ENCODE data around the gene WBP2NL. TPM values are rescaled to one million over a fixed set of nuclear protein-coding genes. Genes with fewer than 3 reads are reported as not detected.

The WBP2NL gene
- total and polyA plus RNA-seq, 4 donors: 0.12 to 0.50 (median 0.25) TPM

DNA sequence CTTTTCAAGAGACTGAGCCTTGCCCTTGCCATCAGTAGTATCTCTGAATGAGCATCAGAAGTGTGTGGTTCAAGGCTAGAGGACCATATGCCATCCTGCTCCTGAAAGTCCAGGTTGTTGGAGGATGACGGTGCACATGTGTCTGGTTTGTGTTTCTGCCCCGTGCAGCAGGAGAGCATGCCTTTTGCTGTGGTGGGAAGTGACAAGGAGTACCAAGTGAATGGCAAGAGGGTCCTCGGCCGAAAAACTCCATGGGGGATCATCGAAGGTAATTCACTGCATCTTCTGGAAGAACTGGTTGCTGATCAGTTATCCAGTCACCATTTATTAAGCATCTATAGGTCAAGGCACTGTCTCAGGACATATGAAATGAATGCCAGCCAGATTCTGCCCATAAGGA is 6.1 kb upstream of the WBP2NL start (continued):
- TF ChIP-seq, protein P1, sequence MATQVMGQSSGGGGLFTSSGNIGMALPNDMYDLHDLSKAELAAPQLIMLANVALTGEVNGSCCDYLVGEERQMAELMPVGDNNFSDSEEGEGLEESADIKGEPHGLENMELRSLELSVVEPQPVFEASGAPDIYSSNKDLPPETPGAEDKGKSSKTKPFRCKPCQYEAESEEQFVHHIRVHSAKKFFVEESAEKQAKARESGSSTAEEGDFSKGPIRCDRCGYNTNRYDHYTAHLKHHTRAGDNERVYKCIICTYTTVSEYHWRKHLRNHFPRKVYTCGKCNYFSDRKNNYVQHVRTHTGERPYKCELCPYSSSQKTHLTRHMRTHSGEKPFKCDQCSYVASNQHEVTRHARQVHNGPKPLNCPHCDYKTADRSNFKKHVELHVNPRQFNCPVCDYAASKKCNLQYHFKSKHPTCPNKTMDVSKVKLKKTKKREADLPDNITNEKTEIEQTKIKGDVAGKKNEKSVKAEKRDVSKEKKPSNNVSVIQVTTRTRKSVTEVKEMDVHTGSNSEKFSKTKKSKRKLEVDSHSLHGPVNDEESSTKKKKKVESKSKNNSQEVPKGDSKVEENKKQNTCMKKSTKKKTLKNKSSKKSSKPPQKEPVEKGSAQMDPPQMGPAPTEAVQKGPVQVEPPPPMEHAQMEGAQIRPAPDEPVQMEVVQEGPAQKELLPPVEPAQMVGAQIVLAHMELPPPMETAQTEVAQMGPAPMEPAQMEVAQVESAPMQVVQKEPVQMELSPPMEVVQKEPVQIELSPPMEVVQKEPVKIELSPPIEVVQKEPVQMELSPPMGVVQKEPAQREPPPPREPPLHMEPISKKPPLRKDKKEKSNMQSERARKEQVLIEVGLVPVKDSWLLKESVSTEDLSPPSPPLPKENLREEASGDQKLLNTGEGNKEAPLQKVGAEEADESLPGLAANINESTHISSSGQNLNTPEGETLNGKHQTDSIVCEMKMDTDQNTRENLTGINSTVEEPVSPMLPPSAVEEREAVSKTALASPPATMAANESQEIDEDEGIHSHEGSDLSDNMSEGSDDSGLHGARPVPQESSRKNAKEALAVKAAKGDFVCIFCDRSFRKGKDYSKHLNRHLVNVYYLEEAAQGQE (IDR thresholded peaks at IDR 0.05): no peak
- TF ChIP-seq TAF1 (conservative IDR thresholded peaks at IDR 0.05): no peak

DNA sequence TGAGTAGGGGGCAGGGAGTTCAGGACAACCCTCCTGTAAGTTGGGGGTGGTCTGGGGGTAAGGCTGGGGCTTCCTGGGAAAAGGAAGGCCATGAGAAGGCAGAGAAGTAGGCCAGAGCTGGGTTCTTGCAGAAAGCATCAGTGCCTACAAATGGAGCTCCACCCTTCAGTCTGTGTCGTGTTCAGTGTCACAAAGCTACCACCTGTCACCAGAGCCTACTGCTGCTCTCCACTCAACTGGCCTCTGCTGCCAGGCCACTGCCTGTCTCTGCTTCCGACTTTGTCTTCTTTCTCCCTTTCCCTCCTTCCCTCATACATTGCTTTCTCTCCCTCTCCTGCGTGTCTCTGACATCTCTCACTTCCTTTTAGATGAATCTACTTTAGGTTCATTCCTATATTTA is 3.4 kb upstream of the WBP2NL start:
- H3K36me3 ChIP-seq (ENCODE audit: control insufficient read depth in 4 of 4, insufficient read depth in 3 of 4, low read depth in 1 of 4, low read length in 3 of 4): no peaks in the 10 kb centered on the region
- no peak overlapping the region for H3K27ac ChIP-seq (ENCODE audit: low read depth in 1 of 2, low read length in 2 of 2)
- H3K9ac ChIP-seq (ENCODE audit: low read depth in 1 of 2, low read length in 2 of 2): no peak overlapping the region
- no peaks in the 10 kb centered on the region for H3K27me3 ChIP-seq (ENCODE audit: control insufficient read depth in 4 of 4, insufficient read depth in 4 of 4, low read length in 3 of 4)
- no peak for TF ChIP-seq EGR1 (IDR thresholded peaks at IDR 0.05; ENCODE audit: low read depth in 2 of 2)
- no peak overlapping the region for H3K4me3 ChIP-seq (ENCODE audit: low read depth in 1 of 3, low read length in 3 of 3)
- no peaks in the 10 kb centered on the region for H3K9me3 ChIP-seq (ENCODE audit: control insufficient read depth in 4 of 4, low read length in 3 of 4)
- WGBS: 77% methylated on average over 3 of the region's 3 CpGs
- H3K4me1 ChIP-seq (ENCODE audit: control insufficient read depth in 4 of 4, insufficient read depth in 4 of 4, low read length in 3 of 4): peaks cover 3 to 9% (median 7%) of the 10 kb centered on the region in 4 donors
- no peak for DNase-seq (ENCODE audit: low spot score)

DNA sequence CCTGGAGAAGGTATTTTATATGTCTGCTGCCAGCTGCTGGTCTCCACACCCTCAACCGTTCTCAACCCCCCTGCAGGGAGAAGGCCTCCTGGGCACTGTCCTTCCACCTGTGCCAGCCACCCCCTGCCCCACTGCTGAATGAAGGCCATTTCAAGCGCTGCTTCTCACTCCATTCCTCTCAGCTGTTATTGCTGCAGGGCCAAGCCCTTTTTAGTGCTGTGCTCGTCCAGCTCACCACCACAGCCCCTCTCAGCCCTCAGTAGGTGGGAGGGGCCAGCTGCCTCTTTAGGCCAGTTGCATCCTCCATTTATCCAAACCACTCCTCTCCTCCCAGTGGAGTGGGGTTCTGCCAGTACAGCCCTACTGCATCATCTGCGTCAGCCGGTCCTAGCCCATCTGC is 1.8 kb upstream of the WBP2NL start:
- no peak for DNase-seq (ENCODE audit: low spot score)
- Histone ChIP-seq H3K9ac (ENCODE audit: low read depth in 1 of 2, low read length in 2 of 2) (no peak overlapping the region), H3K4me3 (ENCODE audit: low read depth in 1 of 3, low read length in 3 of 3) (no peak overlapping the region), H3K4me1 (ENCODE audit: control insufficient read depth in 4 of 4, insufficient read depth in 4 of 4, low read length in 3 of 4) (peaks cover 3 to 9% (median 7%) of the 10 kb centered on the region in 4 donors), H3K27me3 (ENCODE audit: control insufficient read depth in 4 of 4, insufficient read depth in 4 of 4, low read length in 3 of 4) (no peaks in the 10 kb centered on the region), H3K27ac (ENCODE audit: low read depth in 1 of 2, low read length in 2 of 2) (no peak overlapping the region), H3K36me3 (ENCODE audit: control insufficient read depth in 4 of 4, insufficient read depth in 3 of 4, low read depth in 1 of 4, low read length in 3 of 4) (peaks cover 0 to 1% (median 0%) of the 10 kb centered on the region in 4 donors), H3K9me3 (ENCODE audit: control insufficient read depth in 4 of 4, low read length in 3 of 4) (no peaks in the 10 kb centered on the region)
- WGBS: 89% methylated on average over 5 of the region's 5 CpGs
- TF ChIP-seq HNF4A (conservative IDR thresholded peaks at IDR 0.05) (no peak), EGR1 (IDR thresholded peaks at IDR 0.05; ENCODE audit: low read depth in 2 of 2) (no peak), JUND (IDR thresholded peaks at IDR 0.05) (no peak), RXRA (IDR thresholded peaks at IDR 0.05) (no peak), FOXA1 (IDR thresholded peaks at IDR 0.05) (no peak), NR2F2 (IDR thresholded peaks at IDR 0.05) (no peak), TAF1 (conservative IDR thresholded peaks at IDR 0.05) (no peak)
- TF ChIP-seq, protein P2, sequence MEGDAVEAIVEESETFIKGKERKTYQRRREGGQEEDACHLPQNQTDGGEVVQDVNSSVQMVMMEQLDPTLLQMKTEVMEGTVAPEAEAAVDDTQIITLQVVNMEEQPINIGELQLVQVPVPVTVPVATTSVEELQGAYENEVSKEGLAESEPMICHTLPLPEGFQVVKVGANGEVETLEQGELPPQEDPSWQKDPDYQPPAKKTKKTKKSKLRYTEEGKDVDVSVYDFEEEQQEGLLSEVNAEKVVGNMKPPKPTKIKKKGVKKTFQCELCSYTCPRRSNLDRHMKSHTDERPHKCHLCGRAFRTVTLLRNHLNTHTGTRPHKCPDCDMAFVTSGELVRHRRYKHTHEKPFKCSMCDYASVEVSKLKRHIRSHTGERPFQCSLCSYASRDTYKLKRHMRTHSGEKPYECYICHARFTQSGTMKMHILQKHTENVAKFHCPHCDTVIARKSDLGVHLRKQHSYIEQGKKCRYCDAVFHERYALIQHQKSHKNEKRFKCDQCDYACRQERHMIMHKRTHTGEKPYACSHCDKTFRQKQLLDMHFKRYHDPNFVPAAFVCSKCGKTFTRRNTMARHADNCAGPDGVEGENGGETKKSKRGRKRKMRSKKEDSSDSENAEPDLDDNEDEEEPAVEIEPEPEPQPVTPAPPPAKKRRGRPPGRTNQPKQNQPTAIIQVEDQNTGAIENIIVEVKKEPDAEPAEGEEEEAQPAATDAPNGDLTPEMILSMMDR (IDR thresholded peaks at IDR 0.05; ENCODE audit: low read depth, low read length, missing input control): no peak

DNA sequence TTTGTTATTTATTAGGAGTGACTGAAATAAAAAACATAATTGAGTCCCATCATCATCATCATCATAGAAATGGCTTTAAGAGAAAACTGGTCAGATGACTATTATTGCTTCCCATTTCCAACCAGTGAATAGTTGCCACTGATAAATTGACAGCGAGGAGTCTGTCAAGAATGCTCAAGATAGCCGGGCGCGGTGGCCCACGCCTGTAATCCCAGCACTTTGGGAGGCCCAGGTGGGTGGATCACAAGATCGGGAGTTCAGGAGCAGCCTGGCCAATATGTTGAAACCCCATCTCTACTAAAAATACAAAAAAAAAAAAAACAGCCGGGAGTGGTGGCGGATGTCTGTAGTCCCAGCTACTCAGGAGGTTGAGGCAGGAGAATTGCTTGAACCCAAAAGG is 1.9 kb downstream of the WBP2NL start:
- H3K36me3 ChIP-seq (ENCODE audit: control insufficient read depth in 4 of 4, insufficient read depth in 3 of 4, low read depth in 1 of 4, low read length in 3 of 4): peaks cover 0 to 1% (median 0%) of the 10 kb centered on the region in 4 donors
- H3K9ac ChIP-seq (ENCODE audit: low read depth in 1 of 2, low read length in 2 of 2): no peak overlapping the region
- H3K4me1 ChIP-seq (ENCODE audit: control insufficient read depth in 4 of 4, insufficient read depth in 4 of 4, low read length in 3 of 4): peaks cover 3 to 9% (median 7%) of the 10 kb centered on the region in 4 donors
- no peaks in the 10 kb centered on the region for H3K27me3 ChIP-seq (ENCODE audit: control insufficient read depth in 4 of 4, insufficient read depth in 4 of 4, low read length in 3 of 4)
- WGBS: 97% methylated on average over 8 of the region's 8 CpGs
- no peak overlapping the region for H3K27ac ChIP-seq (ENCODE audit: low read depth in 1 of 2, low read length in 2 of 2)
- no peaks in the 10 kb centered on the region for H3K9me3 ChIP-seq (ENCODE audit: control insufficient read depth in 4 of 4, low read length in 3 of 4)
- no peak overlapping the region for H3K4me3 ChIP-seq (ENCODE audit: low read depth in 1 of 3, low read length in 3 of 3)
- no peak for DNase-seq (ENCODE audit: low spot score)
- TF ChIP-seq RXRA (IDR thresholded peaks at IDR 0.05) (no peak), SP1 (IDR thresholded peaks at IDR 0.05) (no peak), FOXA2 (IDR thresholded peaks at IDR 0.05) (no peak), JUND (IDR thresholded peaks at IDR 0.05) (no peak), YY1 (IDR thresholded peaks at IDR 0.05) (no peak)
- TF ChIP-seq, protein P3, sequence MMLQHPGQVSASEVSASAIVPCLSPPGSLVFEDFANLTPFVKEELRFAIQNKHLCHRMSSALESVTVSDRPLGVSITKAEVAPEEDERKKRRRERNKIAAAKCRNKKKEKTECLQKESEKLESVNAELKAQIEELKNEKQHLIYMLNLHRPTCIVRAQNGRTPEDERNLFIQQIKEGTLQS (IDR thresholded peaks at IDR 0.05): no peak
- TF ChIP-seq, protein P4, sequence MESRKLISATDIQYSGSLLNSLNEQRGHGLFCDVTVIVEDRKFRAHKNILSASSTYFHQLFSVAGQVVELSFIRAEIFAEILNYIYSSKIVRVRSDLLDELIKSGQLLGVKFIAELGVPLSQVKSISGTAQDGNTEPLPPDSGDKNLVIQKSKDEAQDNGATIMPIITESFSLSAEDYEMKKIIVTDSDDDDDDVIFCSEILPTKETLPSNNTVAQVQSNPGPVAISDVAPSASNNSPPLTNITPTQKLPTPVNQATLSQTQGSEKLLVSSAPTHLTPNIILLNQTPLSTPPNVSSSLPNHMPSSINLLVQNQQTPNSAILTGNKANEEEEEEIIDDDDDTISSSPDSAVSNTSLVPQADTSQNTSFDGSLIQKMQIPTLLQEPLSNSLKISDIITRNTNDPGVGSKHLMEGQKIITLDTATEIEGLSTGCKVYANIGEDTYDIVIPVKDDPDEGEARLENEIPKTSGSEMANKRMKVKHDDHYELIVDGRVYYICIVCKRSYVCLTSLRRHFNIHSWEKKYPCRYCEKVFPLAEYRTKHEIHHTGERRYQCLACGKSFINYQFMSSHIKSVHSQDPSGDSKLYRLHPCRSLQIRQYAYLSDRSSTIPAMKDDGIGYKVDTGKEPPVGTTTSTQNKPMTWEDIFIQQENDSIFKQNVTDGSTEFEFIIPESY (IDR thresholded peaks at IDR 0.05): no peak
- TF ChIP-seq, protein P2 (IDR thresholded peaks at IDR 0.05; ENCODE audit: low read depth, low read length, missing input control): no peak
- TF ChIP-seq, protein P5, sequence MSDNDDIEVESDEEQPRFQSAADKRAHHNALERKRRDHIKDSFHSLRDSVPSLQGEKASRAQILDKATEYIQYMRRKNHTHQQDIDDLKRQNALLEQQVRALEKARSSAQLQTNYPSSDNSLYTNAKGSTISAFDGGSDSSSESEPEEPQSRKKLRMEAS (IDR thresholded peaks at IDR 0.05): no peak

All from liver (tissue), 9 donors.